A549 (cell line): Measurements from ENCODE around the gene ACAD9. TPM values are rescaled to one million over a fixed set of nuclear protein-coding genes. Genes with fewer than 3 reads are reported as not detected.

Experiments used
- ATAC-seq, 2 experiments: fragments of 200-7000 bp in 1 of 2; fragments of >200 bp in 1 of 2; cut with Nextera tagmentation in 1 of 2; cut with Tn5 transposase in 1 of 2; 3 replicates each; pipeline versions ENCODE4 v1.8.0 to v1.9.1; 2018 to 2020; ENCODE audit warnings: mild to moderate bottlenecking in 1 of 2, moderate library complexity in 1 of 2
- CTCF ChIA-PET: fragments of 300-600 bp; sonication (Branson Sonifier 250); formaldehyde crosslinking; extraction: SDS; loops from one replicate; lab custom pipeline; 2021; ENCODE audit warnings: antibody characterized with exemption, inconsistent platforms; lab: Yijun Ruan, JAX
- POLR2A ChIA-PET: fragments of 350-600 bp; formaldehyde crosslinking; extraction: SDS; loops from one replicate; lab custom pipeline; 2021; ENCODE audit warnings: antibody characterized with exemption, inconsistent platforms; lab: Yijun Ruan, JAX
- DNase-seq, 2 experiments: peaks; one replicate each; pipeline versions ENCODE4 v3.0.0 to v3.0.0-alpha.2; 2011 to 2016; ENCODE audit warnings: low read depth in 1 of 2, low spot score in 1 of 2
- FAIRE-seq: peaks from 2 replicates; lab custom pipeline; 2011; peaks lifted over from hg19 to GRCh38; lab: Jason Lieb, UNC
- H3K27ac ChIP-seq, 2 experiments: fragments of >200 bp; sonication (Bioruptor Twin); formaldehyde crosslinking; 3 replicates each; pipeline ENCODE4 v1.5.1; 2016 to 2017
- H3K4me1 ChIP-seq: fragments of >200 bp; sonication (Bioruptor Twin); formaldehyde crosslinking; 3 replicates; pipeline ENCODE4 v1.6.1; 2016
- H3K4me2 ChIP-seq: fragments of >200 bp; sonication (Bioruptor Twin); formaldehyde crosslinking; 3 replicates; pipeline ENCODE4 v1.6.1; 2016
- H3K4me3 ChIP-seq: fragments of >200 bp; sonication (Bioruptor Twin); formaldehyde crosslinking; 3 replicates; pipeline ENCODE4 v1.5.1; 2016
- H3K9me3 ChIP-seq: fragments of >200 bp; sonication (Bioruptor Twin); formaldehyde crosslinking; 3 replicates; pipeline ENCODE4 v1.6.1; 2016
- BHLHE40 ChIP-seq: IDR thresholded peaks from 2 replicates; pipeline ENCODE4 v1.6.1; 2012; ENCODE audit warnings: low read depth, low read length, inconsistent platforms
- CBX2 ChIP-seq: fragments of 200-600 bp; sonication (generic); IDR thresholded peaks from 2 replicates; pipeline ENCODE4 v1.6.1; 2016; ENCODE audit warnings: low read depth, mild to moderate bottlenecking, borderline replicate concordance
- CEBPB ChIP-seq, 2 experiments: fragments of >200 bp in 1 of 2; sonication (Bioruptor Twin) in 1 of 2; formaldehyde crosslinking in 1 of 2; IDR thresholded peaks; 2 replicates each; pipeline ENCODE4 v1.6.1; 2012 to 2016
- EHMT2 ChIP-seq: fragments of 200-600 bp; sonication (generic); IDR thresholded peaks from 2 replicates; pipeline ENCODE4 v1.6.1; 2016; ENCODE audit warnings: antibody characterized with exemption, low read depth, mild to moderate bottlenecking, moderate library complexity
- ELK1 ChIP-seq: fragments of 150-350 bp; IDR thresholded peaks from 2 replicates; pipeline ENCODE4 v1.6.1; 2014; ENCODE audit warnings: low read depth, mild to moderate bottlenecking, low read length
- EP300 ChIP-seq, 2 experiments: fragments of >200 bp; sonication (Bioruptor Twin); formaldehyde crosslinking; IDR thresholded peaks; 2 replicates in 1 of 2; 3 replicates in 1 of 2; pipeline ENCODE4 v1.6.1; 2016 to 2017
- FOXS1 ChIP-seq: fragments of 250-450 bp; sonication (Bioruptor Pico); IDR thresholded peaks from 2 replicates; pipeline ENCODE4 v1.5.0; 2020; ENCODE audit warnings: mild to moderate bottlenecking, moderate library complexity
- HDAC2 ChIP-seq: fragments of 200-600 bp; sonication (generic); IDR thresholded peaks from 2 replicates; pipeline ENCODE4 v1.6.1; 2016
- HEYL ChIP-seq: fragments of 250-450 bp; sonication (Bioruptor Pico); IDR thresholded peaks from 2 replicates; pipeline ENCODE4 v1.8.0; 2021; ENCODE audit warnings: mild to moderate bottlenecking, moderate library complexity
- HOXB13 ChIP-seq: fragments of 250-450 bp; sonication (Bioruptor Pico); IDR thresholded peaks from 2 replicates; pipeline ENCODE4 v1.5.0; 2020; ENCODE audit warnings: low read depth, mild to moderate bottlenecking, moderate library complexity
- KDM5A ChIP-seq: fragments of 200-600 bp; sonication (generic); IDR thresholded peaks from 2 replicates; pipeline ENCODE4 v1.6.1; 2016; ENCODE audit warnings: antibody characterized with exemption, mild to moderate bottlenecking
- MAFK ChIP-seq: fragments of 450-650 bp; IDR thresholded peaks from 2 replicates; pipeline ENCODE4 v1.6.1; 2014; ENCODE audit not compliant: partially characterized antibody
- MAZ ChIP-seq: fragments of 150-350 bp; IDR thresholded peaks from 2 replicates; pipeline ENCODE4 v1.6.1; 2014; ENCODE audit warnings: antibody characterized with exemption, low read depth, low read length, borderline replicate concordance
- PBX3 ChIP-seq: IDR thresholded peaks from 2 replicates; pipeline ENCODE4 v1.6.1; 2012
- ZNF302 ChIP-seq: fragments of 250-450 bp; sonication (Bioruptor Pico); IDR thresholded peaks from 2 replicates; pipeline ENCODE4 v1.9.0; 2021; ENCODE audit warnings: inconsistent platforms, mild to moderate bottlenecking, moderate library complexity
- WGBS: methylation state at CpG from one replicate; pipeline ENCODE4 v1.1.6; 2017; ENCODE audit errors: missing lambda C conversion rate; 5-methylcytosine and 5-hydroxymethylcytosine counted together
- polyA plus RNA-seq, 4 experiments: library from polyadenylated mRNA; depleted of rRNA in 3 of 4; stranded (reverse); fragments of >200 nt; fragmentation: RNase III in 1 of 4; extraction: RNeasy Plus Mini Kit Qiagen cat#74134 plus additional on column Dnase treatment in 1 of 4; gene quantifications; 2 replicates in 3 of 4; 3 replicates in 1 of 4; pipeline ENCODE4 v1.2.3, GENCODE V29; 2011 to 2017
- TF ChIP-seq, protein P1 (sequence below): fragments of >200 bp; sonication (Bioruptor Twin); formaldehyde crosslinking; IDR thresholded peaks from 3 replicates; pipeline ENCODE4 v1.5.1; 2016
- TF ChIP-seq, protein P2 (sequence below): IDR thresholded peaks from 2 replicates; pipeline ENCODE4 v1.6.1; 2012; ENCODE audit warnings: low read depth, borderline replicate concordance
- TF ChIP-seq, protein P3 (sequence below): fragments of 250-450 bp; sonication (Bioruptor Pico); IDR thresholded peaks from 2 replicates; pipeline ENCODE4 v1.5.0; 2021; ENCODE audit warnings: mild to moderate bottlenecking, moderate library complexity, borderline replicate concordance

Gene ACAD9
- polyA plus RNA-seq, 2 of the 4 experiments (the other 2 are of a cell fraction), result 26.1 to 29.2 TPM

DNA sequence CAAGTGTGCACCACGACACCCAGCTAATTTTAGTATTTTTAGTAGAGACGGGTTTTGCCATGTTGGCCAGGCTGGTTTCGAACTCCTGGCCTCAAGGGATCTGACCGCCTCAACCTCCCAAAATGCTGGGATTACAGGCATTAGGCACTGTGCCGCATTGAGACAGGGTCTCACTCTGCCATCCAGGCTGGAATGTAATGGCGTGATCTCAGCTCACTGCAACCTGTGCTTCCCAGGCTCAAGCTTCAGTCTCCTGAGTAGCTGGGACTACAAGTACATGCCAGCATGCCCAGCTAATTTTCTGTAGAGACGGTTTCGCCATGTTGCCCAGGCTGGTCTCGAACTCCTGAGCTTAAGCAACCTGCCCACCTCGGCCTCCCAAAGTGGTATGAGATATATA is 51.6 kb downstream of the ACAD9 start:
- Histone ChIP-seq H3K9me3 (peaks cover 15% of the 10 kb centered on the region), H3K4me3 (no peak overlapping the region), H3K4me1 (no peaks in the 10 kb centered on the region), H3K27ac (no peak overlapping the region), H3K4me2 (no peak overlapping the region)
- ChIA-PET POLR2A (no interaction called here), CTCF (interaction anchor here (0.7 kb wide), 2 partner anchors 36 to 40 kb away, joined by 3 read pairs; no protein-coding TSS in a partner anchor)
- ATAC-seq (no peak), FAIRE-seq (no peak), DNase-seq (no peak)
- WGBS, result 48% methylated on average over 7 of the region's 10 CpGs
- TF ChIP-seq, protein P1, sequence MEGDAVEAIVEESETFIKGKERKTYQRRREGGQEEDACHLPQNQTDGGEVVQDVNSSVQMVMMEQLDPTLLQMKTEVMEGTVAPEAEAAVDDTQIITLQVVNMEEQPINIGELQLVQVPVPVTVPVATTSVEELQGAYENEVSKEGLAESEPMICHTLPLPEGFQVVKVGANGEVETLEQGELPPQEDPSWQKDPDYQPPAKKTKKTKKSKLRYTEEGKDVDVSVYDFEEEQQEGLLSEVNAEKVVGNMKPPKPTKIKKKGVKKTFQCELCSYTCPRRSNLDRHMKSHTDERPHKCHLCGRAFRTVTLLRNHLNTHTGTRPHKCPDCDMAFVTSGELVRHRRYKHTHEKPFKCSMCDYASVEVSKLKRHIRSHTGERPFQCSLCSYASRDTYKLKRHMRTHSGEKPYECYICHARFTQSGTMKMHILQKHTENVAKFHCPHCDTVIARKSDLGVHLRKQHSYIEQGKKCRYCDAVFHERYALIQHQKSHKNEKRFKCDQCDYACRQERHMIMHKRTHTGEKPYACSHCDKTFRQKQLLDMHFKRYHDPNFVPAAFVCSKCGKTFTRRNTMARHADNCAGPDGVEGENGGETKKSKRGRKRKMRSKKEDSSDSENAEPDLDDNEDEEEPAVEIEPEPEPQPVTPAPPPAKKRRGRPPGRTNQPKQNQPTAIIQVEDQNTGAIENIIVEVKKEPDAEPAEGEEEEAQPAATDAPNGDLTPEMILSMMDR, result no peak
- TF ChIP-seq ELK1 (no peak), HEYL (CRISPR knock-in tag) (no peak), CBX2 (no peak)
- TF ChIP-seq, protein P2, sequence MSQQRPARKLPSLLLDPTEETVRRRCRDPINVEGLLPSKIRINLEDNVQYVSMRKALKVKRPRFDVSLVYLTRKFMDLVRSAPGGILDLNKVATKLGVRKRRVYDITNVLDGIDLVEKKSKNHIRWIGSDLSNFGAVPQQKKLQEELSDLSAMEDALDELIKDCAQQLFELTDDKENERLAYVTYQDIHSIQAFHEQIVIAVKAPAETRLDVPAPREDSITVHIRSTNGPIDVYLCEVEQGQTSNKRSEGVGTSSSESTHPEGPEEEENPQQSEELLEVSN, result no peak

DNA sequence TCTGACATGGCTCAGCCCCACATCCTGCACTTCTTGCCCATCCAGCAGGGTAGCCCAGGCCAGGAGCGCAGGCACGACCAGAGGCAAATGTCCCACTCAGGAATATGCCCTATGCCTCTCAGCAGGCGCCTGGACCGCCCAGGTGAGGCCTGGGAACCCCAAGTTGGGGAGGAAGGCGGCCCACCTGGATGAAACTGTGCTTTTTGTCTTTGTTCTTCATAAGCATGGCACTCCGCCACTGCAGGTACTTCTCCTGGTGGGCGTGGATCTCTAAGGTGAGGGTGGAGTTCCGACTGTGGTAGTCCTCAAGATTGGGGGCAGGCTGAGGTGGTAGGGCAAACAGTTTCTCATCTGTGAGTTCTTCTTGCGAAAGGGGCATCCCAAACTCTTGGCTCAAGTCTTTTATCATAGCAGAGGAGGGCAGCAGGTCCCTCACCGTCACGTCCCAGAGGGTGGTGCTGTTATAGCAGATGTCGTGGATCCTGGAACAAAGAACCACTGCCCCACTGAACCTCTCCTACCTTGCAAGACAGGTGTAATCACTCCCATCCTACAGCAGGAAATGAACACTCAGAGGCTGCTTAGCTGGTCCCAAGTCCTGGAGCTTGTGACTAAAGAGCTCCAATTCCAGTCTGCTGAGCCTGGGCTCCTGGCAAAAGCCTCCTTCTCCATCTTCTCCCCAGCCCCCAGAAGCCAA is 53.2 kb downstream of the ACAD9 start:
- DNase-seq (no peak), FAIRE-seq (no peak), ATAC-seq (peak; percentile 31 to 52; a peak in 4 of 6 replicates)
- TF ChIP-seq BHLHE40 (no peak), KDM5A (no peak), FOXS1 (CRISPR knock-in tag) (no peak), MAFK (no peak), PBX3 (no peak), MAZ (no peak), HOXB13 (CRISPR knock-in tag) (no peak), ELK1 (no peak), EP300 (IDR thresholded peaks at IDR 0.05) (no peak), HEYL (CRISPR knock-in tag) (no peak), CEBPB (IDR thresholded peaks at IDR 0.05) (no peak), EHMT2 (no peak), ZNF302 (CRISPR knock-in tag) (no peak), HDAC2 (no peak)
- TF ChIP-seq, protein P3, sequence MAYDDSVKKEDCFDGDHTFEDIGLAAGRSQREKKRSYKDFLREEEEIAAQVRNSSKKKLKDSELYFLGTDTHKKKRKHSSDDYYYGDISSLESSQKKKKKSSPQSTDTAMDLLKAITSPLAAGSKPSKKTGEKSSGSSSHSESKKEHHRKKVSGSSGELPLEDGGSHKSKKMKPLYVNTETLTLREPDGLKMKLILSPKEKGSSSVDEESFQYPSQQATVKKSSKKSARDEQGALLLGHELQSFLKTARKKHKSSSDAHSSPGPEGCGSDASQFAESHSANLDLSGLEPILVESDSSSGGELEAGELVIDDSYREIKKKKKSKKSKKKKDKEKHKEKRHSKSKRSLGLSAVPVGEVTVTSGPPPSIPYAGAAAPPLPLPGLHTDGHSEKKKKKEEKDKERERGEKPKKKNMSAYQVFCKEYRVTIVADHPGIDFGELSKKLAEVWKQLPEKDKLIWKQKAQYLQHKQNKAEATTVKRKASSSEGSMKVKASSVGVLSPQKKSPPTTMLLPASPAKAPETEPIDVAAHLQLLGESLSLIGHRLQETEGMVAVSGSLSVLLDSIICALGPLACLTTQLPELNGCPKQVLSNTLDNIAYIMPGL (CRISPR knock-in tag), result no peak
- Histone ChIP-seq H3K27ac (no peak overlapping the region), H3K4me2 (no peak overlapping the region), H3K9me3 (peaks cover 9% of the 10 kb centered on the region; the same call in 2 of the 3 replicates), H3K4me3 (no peak overlapping the region), H3K4me1 (no peaks in the 10 kb centered on the region)
- ChIA-PET CTCF (no interaction called here), POLR2A (no interaction called here)
- WGBS, result 40% methylated on average over 8 of the region's 12 CpGs
